Fibroblast of pulmonary artery (primary cell): ENCODE measurements around the gene NTM.

Source experiments
- DNase-seq: peaks from one replicate; pipeline ENCODE4 v3.0.0-alpha.2; 2010; ENCODE audit warnings: low read depth
- H3K4me3 ChIP-seq: replicated peaks from 2 replicates; pipeline ENCODE4 v1.5.1; 2011; ENCODE audit warnings: low read depth, mild to moderate bottlenecking, control low read depth, low read length, moderate library complexity
- CTCF ChIP-seq: IDR thresholded peaks from 2 replicates; pipeline ENCODE4 v1.5.1; 2011; ENCODE audit warnings: mild to moderate bottlenecking, control low read depth, low read length, inconsistent platforms; ENCODE audit errors: missing control alignments

NTM gene

GRCh38 chr11:131682373-131683015 lies 312.1 kb downstream of the NTM start:
- no peak for TF ChIP-seq CTCF
- no peak overlapping the region for H3K4me3 ChIP-seq
- DNase-seq = no peak

- DNase-seq = no peak
- H3K4me3 ChIP-seq = no peak overlapping the region
- no peak for TF ChIP-seq CTCF
Observed at GRCh38 chr11:131683131-131683530, 312.7 kb downstream of the NTM start.

GRCh38 chr11:131683666-131684065 lies 313.3 kb downstream of the NTM start:
- no peak for TF ChIP-seq CTCF
- no peak for DNase-seq
- H3K4me3 ChIP-seq = no peak overlapping the region

GRCh38 chr11:131684111-131685060 lies 314.0 kb downstream of the NTM start:
- TF ChIP-seq CTCF = no peak
- DNase-seq = no peak
- H3K4me3 ChIP-seq = no peak overlapping the region

GRCh38 chr11:131685206-131685605 lies 314.8 kb downstream of the NTM start:
- no peak overlapping the region for H3K4me3 ChIP-seq
- TF ChIP-seq CTCF = no peak
- DNase-seq = no peak

- H3K4me3 ChIP-seq = no peak overlapping the region
- no peak for TF ChIP-seq CTCF
- DNase-seq = no peak
Observed at GRCh38 chr11:131685906-131686305, 315.5 kb downstream of the NTM start.
